Activated CD4-positive, alpha-beta T cell treated with anti-CD3 and anti-CD28 coated beads, Interleukin-2, amount 50 U/mL, for 16 hours (primary cell): ENCODE results near the gene AMN1.

Experiments used
- DNase-seq: peaks from one replicate; pipeline ENCODE4 v3.0.0-alpha.2; 2020

Gene AMN1

GRCh38 chr12:31627456-31628054 is 101.3 kb downstream of the AMN1 start:
- DNase-seq, result no peak

- no peak for DNase-seq
Observed at GRCh38 chr12:31626270-31626995, 102.4 kb downstream of the AMN1 start.

GRCh38 chr12:31622038-31622437 is 106.8 kb downstream of the AMN1 start:
- DNase-seq, result no peak
